ENCODE results near the gene STAMBPL1. TPM values are rescaled to one million over a fixed set of nuclear protein-coding genes. Genes with fewer than 3 reads are reported as not detected.
"Not testable (repeated sequence)": the region's sequence is repeated elsewhere in the genome, so short reads cannot be mapped to it uniquely, and the experiment has no call there.

Gene STAMBPL1
- total RNA-seq, 2 experiments from 2014 or later, result 27.8 to 28.4 TPM

- Mint-ChIP-seq H3K4me1 (peaks cover 9% of the 10 kb centered on the region), H3K27ac (no peak overlapping the region), H3K4me3 (no peak overlapping the region), H3K9me3 (no peaks in the 10 kb centered on the region), H3K27me3 (no peaks in the 10 kb centered on the region), H3K36me3 (peaks cover 28% of the 10 kb centered on the region)
- DNase-seq, result no peak
These were observed 36.2 kb downstream of the STAMBPL1 start for GRCh38 chr10:88916231-88916630.

DNA sequence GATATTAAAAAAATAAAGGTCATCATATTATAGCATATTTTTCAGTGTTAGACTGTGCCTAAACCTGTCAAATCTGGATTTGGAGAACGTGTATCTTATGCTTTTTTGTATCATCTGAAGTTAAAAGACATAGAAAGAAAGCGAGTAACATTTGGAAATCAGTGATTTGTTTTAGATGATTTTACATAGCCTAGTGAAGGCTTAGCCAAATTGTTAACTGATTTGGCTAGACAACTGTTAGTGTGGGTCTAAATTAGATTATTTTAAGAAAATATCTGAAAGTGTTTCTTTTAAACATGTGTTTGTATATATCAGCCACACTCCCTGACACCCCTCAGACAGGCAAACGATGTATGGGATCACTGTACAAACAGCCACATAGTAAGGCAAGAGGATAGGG, 36.9 kb downstream of the STAMBPL1 start:
- Mint-ChIP-seq H3K9me3 (no peaks in the 10 kb centered on the region), H3K27me3 (no peaks in the 10 kb centered on the region), H3K4me3 (no peak overlapping the region), H3K27ac (no peak overlapping the region), H3K36me3 (peaks cover 21% of the 10 kb centered on the region), H3K4me1 (peaks cover 9% of the 10 kb centered on the region)
- no peak for DNase-seq

DNA sequence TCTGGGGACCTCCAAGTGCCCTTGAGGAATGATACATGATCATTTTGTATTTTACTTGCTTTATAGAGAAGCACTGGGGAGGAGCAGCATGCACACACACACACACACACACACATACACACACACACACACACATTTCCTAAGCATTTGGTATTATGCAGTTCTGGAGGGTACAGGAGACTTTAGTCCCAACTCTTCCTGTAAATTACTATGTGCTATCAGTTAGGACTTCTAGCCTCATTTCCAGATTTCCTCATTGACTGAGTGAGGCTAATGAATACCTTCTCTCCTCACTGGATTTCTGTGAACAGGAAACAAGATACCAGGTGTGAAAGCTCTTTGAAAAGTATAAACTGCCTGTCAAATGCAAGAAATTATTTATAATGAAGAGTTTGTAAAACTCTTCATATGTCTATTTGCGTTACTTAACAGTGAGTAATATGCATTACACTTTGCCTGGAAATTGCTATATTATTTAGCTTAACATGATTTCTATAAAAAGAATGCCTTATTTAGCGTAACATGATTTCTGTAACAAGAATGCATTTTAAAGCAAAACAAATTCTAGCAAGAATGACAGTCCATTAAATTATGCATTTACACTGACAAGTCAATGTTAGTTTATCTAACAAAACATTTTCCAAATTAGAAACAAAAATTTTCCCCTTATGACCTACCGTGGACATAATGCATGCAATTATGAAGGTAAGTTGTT, 38.3 kb downstream of the STAMBPL1 start:
- Mint-ChIP-seq H3K4me1 (peaks cover 9% of the 10 kb centered on the region), H3K27ac (no peak overlapping the region), H3K36me3 (peaks cover 8% of the 10 kb centered on the region), H3K27me3 (no peaks in the 10 kb centered on the region), H3K4me3 (no peak overlapping the region), H3K9me3 (no peaks in the 10 kb centered on the region)
- DNase-seq, result no peak

GRCh38 chr10:88919041-88919440, 39.0 kb downstream of the STAMBPL1 start:
- H3K27me3 Mint-ChIP-seq, result no peaks in the 10 kb centered on the region
- H3K36me3 Mint-ChIP-seq, result peaks cover 11% of the 10 kb centered on the region
- H3K27ac Mint-ChIP-seq, result no peak overlapping the region
- no peak overlapping the region for H3K4me3 Mint-ChIP-seq
- no peak for DNase-seq
- H3K9me3 Mint-ChIP-seq, result no peaks in the 10 kb centered on the region
- H3K4me1 Mint-ChIP-seq, result peaks cover 9% of the 10 kb centered on the region

GRCh38 chr10:88920198-88920597, 40.2 kb downstream of the STAMBPL1 start:
- Mint-ChIP-seq H3K4me3 (no peak overlapping the region), H3K4me1 (peaks cover 9% of the 10 kb centered on the region), H3K27ac (no peak overlapping the region), H3K27me3 (no peaks in the 10 kb centered on the region), H3K36me3 (peaks cover 17% of the 10 kb centered on the region), H3K9me3 (no peaks in the 10 kb centered on the region)
- no peak for DNase-seq

DNA sequence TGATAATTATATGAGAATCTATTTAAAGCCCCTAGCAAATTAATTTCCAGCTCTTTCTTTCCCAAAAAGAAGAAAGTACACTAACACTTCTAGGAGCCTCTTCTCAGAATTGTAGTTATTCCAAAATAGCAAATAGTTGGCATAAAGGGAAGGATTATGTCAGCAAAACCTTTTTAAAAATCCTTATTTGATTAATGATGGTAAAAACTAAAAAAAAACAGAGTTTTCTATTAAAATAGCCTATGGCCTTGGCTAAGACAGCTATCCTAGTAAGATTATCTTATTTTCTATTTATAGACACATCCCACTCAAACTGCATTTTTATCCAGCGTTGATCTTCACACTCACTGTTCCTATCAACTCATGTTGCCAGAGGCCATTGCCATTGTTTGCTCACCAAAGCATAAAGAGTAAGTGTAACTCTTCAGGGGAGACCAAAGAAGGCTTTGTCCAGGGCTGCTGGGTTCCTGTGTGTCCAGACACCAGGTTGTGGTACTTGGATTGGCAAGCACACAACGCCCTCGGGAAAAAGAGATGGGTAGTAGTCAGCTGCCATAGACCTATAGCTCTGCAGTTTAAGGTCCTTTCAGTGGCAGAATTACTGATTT, 41.0 kb downstream of the STAMBPL1 start:
- no peaks in the 10 kb centered on the region for H3K9me3 Mint-ChIP-seq
- no peak for DNase-seq
- no peak overlapping the region for H3K4me3 Mint-ChIP-seq
- H3K4me1 Mint-ChIP-seq, result peaks cover 3% of the 10 kb centered on the region
- H3K36me3 Mint-ChIP-seq, result peaks cover 10% of the 10 kb centered on the region
- H3K27ac Mint-ChIP-seq, result no peak overlapping the region
- H3K27me3 Mint-ChIP-seq, result no peaks in the 10 kb centered on the region

GRCh38 chr10:88922041-88922440, 42.0 kb downstream of the STAMBPL1 start:
- no peaks in the 10 kb centered on the region for H3K27me3 Mint-ChIP-seq
- no peak overlapping the region for H3K4me3 Mint-ChIP-seq
- H3K9me3 Mint-ChIP-seq, result no peaks in the 10 kb centered on the region
- DNase-seq, result no peak
- no peaks in the 10 kb centered on the region for H3K4me1 Mint-ChIP-seq
- peaks cover 18% of the 10 kb centered on the region for H3K36me3 Mint-ChIP-seq
- H3K27ac Mint-ChIP-seq, result no peak overlapping the region

DNA sequence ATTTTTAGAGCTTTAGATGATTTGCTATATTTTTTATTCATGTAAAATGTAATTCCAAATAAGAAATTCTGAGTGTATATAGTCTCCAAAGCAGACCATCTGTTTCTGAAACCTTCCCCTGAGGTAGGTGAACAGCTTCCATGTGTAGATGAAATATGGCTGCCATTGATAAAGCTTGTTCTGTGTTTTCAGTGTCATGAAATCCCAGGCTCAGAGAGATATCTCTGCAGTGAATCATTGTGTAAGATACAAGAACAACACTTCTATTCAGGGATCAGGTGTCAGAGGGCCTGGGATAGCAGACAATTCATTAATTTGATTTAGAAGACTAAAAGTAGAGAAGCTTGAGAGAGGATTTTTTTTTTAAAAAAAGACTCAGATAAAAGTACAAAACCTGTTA, 43.5 kb downstream of the STAMBPL1 start:
- Mint-ChIP-seq H3K27ac (no peak overlapping the region), H3K9me3 (no peaks in the 10 kb centered on the region), H3K27me3 (no peaks in the 10 kb centered on the region), H3K4me3 (no peak overlapping the region), H3K36me3 (peaks cover 26% of the 10 kb centered on the region), H3K4me1 (no peaks in the 10 kb centered on the region)
- no peak for DNase-seq

DNA sequence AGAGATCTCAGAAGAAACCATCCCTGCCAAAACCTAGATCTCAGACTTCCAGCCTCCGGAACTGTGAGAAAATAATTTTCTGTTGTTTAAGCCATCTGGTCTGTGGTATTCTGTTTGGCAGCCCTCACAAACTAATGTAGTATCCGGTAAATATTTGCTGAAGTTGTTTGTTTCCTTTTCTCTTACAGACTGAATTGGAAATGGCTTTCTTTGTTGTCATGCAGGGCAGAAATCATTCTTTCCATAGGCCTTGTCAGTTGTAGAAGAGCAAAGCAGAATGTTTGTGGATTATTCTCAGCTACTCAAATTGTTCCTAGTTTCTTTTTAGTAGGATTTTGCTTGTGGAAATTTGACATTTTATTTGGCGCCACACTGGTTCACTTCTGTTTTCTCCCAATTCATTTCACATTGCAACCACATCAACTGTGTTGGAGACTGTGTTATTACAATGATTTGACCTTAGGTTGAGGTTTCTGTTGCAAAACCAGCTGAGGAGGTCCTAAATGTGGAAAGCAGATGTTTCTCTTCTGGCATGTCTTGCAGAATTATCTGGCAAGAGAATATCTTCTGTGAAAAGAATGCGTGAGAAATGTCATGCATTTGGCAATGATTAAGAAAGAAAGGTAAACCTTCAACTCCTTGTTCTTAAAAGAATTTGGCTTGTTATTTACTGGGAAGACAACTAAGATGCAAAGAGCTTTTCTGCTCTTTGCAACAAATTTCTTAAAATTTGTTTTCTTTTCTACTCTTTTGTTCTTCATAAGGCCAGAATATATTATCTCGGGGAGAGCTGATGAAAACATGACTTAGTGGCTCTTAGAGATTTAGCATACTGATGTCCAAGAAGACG, 46.7 kb downstream of the STAMBPL1 start:
- peaks cover 2% of the 10 kb centered on the region for H3K4me1 Mint-ChIP-seq
- no peak overlapping the region for H3K4me3 Mint-ChIP-seq
- no peaks in the 10 kb centered on the region for H3K9me3 Mint-ChIP-seq
- no peak overlapping the region for H3K27ac Mint-ChIP-seq
- DNase-seq, result no peak
- no peaks in the 10 kb centered on the region for H3K27me3 Mint-ChIP-seq
- H3K36me3 Mint-ChIP-seq, result peaks cover 28% of the 10 kb centered on the region

DNA sequence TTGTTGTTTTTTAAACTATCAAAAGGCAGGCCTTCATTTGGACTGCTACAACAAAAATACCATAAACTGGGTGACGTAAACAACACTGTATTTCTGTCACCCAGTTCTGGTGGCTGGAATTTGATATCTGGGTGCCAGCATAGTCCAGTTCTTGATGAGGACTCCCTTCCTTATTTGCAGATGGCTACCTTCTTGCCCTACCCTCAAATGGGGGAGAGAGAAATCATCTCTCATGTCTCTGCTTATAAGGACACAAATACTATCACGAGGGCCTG, 47.3 kb downstream of the STAMBPL1 start:
- DNase-seq, result no peak
- H3K36me3 Mint-ChIP-seq, result peaks cover 28% of the 10 kb centered on the region

GRCh38 chr10:88928254-88928653, 48.2 kb downstream of the STAMBPL1 start:
- no peaks in the 10 kb centered on the region for H3K27me3 Mint-ChIP-seq
- no peak overlapping the region for H3K27ac Mint-ChIP-seq
- H3K4me1 Mint-ChIP-seq, result peaks cover 7% of the 10 kb centered on the region
- H3K9me3 Mint-ChIP-seq, result no peaks in the 10 kb centered on the region
- DNase-seq, result no peak
- no peak overlapping the region for H3K4me3 Mint-ChIP-seq
- H3K36me3 Mint-ChIP-seq, result peaks cover 28% of the 10 kb centered on the region

More for the DNA sequence above, 47.3 kb downstream of the STAMBPL1 start:
- Mint-ChIP-seq H3K27me3 (no peaks in the 10 kb centered on the region), H3K4me3 (no peak overlapping the region), H3K9me3 (no peaks in the 10 kb centered on the region), H3K27ac (no peak overlapping the region), H3K4me1 (peaks cover 2% of the 10 kb centered on the region)

GRCh38 chr10:88931548-88931947, 51.5 kb downstream of the STAMBPL1 start:
- H3K4me1 Mint-ChIP-seq, result peaks cover 17% of the 10 kb centered on the region
- no peak for DNase-seq
- peaks cover 19% of the 10 kb centered on the region for H3K36me3 Mint-ChIP-seq
- H3K27ac Mint-ChIP-seq, result no peak overlapping the region
- H3K27me3 Mint-ChIP-seq, result no peaks in the 10 kb centered on the region
- H3K4me3 Mint-ChIP-seq, result no peak overlapping the region
- no peaks in the 10 kb centered on the region for H3K9me3 Mint-ChIP-seq

GRCh38 chr10:88932029-88932428, 52.0 kb downstream of the STAMBPL1 start:
- H3K4me3 Mint-ChIP-seq, DNase-seq, H3K9me3 Mint-ChIP-seq, H3K27ac Mint-ChIP-seq, H3K27me3 Mint-ChIP-seq: not testable (repeated sequence)
- H3K4me1 Mint-ChIP-seq, result peaks cover 17% of the 10 kb centered on the region
- H3K36me3 Mint-ChIP-seq, result peaks cover 14% of the 10 kb centered on the region

DNA sequence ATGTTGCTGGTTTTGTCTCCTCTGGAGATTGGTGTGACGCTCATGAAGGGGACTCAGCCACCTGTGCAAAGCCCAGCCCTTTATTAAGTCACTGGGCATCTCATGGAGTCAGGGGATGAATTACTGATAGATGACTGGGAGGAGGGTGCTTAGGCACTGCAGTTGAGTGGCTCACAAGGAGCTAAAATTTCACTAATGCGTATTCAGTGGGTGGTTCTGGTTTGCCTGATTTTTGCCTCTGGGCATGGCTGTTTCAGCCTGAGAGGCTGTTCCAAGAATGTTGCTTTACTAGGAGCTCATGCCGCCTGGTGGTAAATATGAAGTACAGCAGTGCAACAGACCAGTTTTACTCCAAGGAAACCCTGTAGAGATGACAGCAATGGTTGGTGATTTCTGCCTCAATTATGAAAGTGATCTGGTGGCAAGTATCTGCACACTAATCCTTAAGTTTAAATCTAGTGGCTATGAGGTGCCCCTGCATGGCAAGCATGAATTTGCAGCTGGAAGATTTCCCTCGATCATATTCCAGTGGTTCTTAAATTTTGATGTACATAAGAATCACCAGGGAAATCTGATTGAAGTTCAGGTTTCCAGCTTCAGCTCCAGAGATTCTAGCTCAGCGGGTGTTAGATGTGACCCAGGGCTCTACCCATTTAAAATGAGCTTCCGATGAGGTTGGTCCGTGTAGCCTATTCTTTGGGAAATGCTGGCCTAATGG, 52.7 kb downstream of the STAMBPL1 start:
- no peaks in the 10 kb centered on the region for H3K9me3 Mint-ChIP-seq
- peaks cover 12% of the 10 kb centered on the region for H3K36me3 Mint-ChIP-seq
- H3K4me1 Mint-ChIP-seq, result peaks cover 17% of the 10 kb centered on the region
- H3K4me3 Mint-ChIP-seq, result no peak overlapping the region
- DNase-seq, result peak; percentile 13
- no peaks in the 10 kb centered on the region for H3K27me3 Mint-ChIP-seq
- peak overlapping the region; percentile 59 for H3K27ac Mint-ChIP-seq

DNA sequence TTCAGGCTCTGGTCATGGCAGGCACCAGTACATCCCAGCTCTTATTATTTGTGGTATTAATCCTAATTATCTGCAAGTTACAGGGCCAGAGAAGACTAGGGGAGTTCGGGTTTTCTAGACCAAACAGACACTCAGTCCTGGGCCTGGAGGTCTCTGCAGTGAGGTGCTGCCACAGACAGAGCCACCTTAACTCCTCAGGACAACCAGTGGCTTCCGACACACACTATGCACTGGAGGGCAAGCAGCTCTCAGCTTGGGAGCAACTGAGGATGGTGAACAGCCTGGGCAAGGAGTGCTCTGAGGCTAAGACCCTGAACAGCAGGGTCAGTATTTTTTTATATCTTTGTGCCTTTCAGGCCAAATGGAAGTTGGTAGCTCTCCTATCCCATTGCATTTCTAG, 53.5 kb downstream of the STAMBPL1 start:
- Mint-ChIP-seq H3K4me3 (no peak overlapping the region), H3K27me3 (no peaks in the 10 kb centered on the region), H3K36me3 (peaks cover 9% of the 10 kb centered on the region), H3K27ac (no peak overlapping the region), H3K9me3 (no peaks in the 10 kb centered on the region), H3K4me1 (peaks cover 17% of the 10 kb centered on the region)
- no peak for DNase-seq

Data from activated naive CD8-positive, alpha-beta T cell treated with anti-CD3 and anti-CD28 coated beads for 36 hours (primary cell).